GM10847 (cell line): Measurements from ENCODE around the gene FNDC3B.

Source experiments
- POLR2A ChIP-seq: IDR thresholded peaks from 2 replicates; pipeline ENCODE4 v1.6.1; 2011; ENCODE audit not compliant: insufficient read length; ENCODE audit errors: extremely low read depth

FNDC3B gene

GRCh38 chr3:172039436-172040077, at the start of gene FNDC3B:
Gene FNDC3B (plus strand): TSS chr3:172039578. CDS start chr3:172112480, 72,902 bp downstream.
- peak; percentile 78 for TF ChIP-seq POLR2A

DNA sequence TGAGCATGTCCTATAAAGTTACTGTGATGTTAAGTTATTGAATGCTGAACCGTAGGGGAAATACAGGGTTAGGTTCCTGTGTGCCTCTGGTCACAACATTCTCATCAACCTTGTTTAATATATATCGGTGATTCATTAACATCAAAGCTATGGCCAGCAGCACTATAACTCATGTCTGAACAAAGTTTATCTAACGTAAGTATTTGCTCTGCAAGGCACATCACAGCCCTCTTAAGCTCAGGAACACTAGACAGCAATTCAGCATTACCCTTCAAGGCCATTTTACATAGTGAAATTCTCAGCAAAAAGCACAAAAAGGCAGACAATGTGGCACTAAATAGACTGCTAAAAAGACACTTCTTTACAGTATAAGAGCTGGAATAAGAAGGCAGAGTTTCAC, 48.2 kb upstream of the FNDC3B start:
- TF ChIP-seq POLR2A = no peak

- TF ChIP-seq POLR2A = no peak
Observed at GRCh38 chr3:171994646-171995428, 44.5 kb upstream of the FNDC3B start.

DNA sequence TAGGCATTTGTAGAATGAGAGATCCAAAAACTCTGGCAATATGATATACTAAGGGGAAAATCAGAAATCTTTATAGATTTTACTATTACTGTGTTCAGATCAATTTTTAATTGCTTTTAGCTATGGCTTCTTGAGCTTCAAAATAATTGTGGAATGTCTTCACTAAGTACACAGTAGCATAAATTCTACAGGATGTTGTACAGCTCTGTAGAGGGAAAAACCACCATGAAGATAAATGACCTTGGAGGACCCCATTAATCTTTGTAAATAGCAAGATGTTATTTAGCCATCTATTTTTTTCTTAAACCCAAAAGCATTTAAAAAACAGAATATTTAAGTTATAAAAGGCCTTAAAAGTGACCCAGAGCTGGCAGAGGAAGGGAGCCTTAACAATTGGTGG, 43.9 kb upstream of the FNDC3B start:
- TF ChIP-seq POLR2A = no peak

DNA sequence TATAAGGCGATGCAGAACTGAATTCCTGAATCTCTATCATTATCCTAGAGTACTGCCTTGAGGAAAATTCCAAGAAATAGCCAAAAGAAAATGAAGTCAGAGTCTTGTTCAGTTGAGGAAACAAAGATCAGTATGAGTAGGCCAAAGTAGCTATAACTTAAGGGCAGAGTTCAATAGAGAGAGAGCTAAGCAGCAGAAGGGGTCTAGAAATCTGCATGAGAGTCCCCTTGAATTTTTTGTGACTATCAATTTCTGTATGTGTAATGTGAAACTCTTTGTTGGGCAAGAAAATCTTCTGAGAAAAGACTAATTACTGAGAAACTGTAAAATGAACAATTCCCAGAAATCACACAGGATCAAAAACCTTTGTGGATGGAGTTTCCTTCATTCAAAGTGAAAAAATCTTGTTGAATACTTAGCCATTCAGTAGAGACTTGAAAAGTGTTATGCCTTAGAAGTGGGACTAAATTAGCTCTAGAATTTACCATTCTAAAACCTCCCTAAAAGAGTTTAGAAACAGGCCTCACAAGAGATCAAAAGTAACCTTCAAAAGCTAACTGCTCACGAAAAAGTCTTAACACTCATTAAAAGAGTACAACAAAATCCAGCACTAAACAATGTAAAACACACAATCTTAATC, 43.1 kb upstream of the FNDC3B start:
- TF ChIP-seq POLR2A = no peak

GRCh38 chr3:172002512-172003078, 36.8 kb upstream of the FNDC3B start:
- TF ChIP-seq POLR2A = no peak

- no peak for TF ChIP-seq POLR2A
Observed at GRCh38 chr3:172003146-172003545, 36.2 kb upstream of the FNDC3B start.

GRCh38 chr3:172007065-172007370, 32.4 kb upstream of the FNDC3B start:
- no peak for TF ChIP-seq POLR2A

DNA sequence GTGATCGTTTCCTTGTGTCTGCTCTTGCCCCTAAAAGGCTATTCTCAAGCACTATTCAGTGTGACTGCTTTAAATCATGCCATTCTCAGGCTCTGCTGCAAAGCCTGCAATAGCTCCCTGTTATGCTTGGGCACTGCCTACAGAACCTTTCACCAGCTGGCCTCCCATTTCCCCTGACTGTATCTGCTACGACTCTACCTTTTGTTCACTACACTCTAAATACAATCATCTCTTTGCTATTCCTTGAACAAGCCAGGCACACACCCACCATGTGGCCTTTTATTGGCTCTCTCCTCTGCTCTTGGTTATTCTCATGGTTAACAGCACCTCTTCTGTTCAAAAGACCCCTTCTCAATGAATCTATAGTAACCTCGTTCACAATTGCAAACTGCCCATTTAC, 29.6 kb upstream of the FNDC3B start:
- TF ChIP-seq POLR2A = no peak

DNA sequence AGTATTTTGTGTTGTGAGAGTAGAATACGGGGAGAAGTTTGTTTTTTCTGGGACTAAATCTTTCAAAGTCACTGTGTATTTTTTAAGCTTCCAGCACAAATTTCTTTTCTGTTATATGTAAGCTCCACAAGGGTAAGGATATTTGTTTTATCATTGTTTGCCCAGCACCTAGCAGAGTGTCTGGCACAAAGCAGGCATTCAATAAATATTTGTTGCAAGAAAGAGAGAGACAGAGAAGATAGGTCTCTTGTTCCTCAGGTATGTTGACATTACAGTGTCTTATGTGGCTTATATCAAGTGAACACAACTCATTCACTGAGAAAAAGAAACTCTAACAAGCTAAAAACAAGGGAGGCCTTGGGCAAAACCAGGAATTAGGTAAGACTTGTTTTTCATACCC, 26.6 kb upstream of the FNDC3B start:
- TF ChIP-seq POLR2A = no peak

- no peak for TF ChIP-seq POLR2A
Observed at GRCh38 chr3:172014145-172014544, 25.2 kb upstream of the FNDC3B start.

- TF ChIP-seq POLR2A = no peak
Observed at GRCh38 chr3:172018364-172018763, 21.0 kb upstream of the FNDC3B start.

- no peak for TF ChIP-seq POLR2A
Observed at GRCh38 chr3:172020763-172021162, 18.6 kb upstream of the FNDC3B start.

DNA sequence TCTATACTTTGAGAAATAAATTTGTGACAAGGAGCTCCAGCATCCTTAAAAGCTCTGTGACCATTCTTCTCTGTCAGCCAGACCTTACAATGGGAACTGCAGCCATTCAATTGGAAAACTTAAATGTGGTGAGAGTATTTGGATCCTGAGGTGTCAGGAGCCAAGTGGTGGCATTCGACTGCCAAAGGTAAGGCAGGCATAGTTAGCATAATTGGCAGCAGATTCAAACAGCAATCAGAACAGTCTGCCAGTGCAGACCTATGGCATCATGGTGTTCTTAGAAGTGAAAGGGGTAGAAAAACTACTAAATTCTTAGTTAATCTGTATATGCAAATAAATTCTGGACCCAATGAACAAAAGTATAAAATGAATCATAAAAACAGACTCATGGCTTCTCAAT, 18.2 kb upstream of the FNDC3B start:
- TF ChIP-seq POLR2A = no peak

- TF ChIP-seq POLR2A = no peak
Observed at GRCh38 chr3:172021859-172022258, 17.5 kb upstream of the FNDC3B start.

DNA sequence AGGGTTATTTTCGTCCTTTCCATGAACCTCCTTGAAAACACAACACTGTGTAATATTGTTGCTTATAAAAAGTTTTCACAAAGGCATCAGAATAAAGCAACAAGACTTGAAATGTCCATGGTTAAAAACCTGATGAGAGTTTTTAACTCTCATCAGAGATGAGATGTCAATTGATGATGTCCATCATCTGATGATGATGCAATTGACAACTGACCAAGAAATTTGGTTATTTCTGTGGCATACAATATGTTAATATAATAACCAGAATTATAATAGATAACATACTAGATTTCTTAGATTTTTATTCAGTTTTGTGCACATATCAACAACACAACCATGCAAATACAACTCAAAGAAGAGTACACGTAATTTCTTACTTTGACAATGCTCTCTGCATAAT, 15.5 kb upstream of the FNDC3B start:
- no peak for TF ChIP-seq POLR2A
